HG03342 (cell line): ENCODE results near the gene TK2.

Source experiments
- ATAC-seq: cut with Tn5 transposase; IDR thresholded peaks from one replicate; pipeline ENCODE4 v1.9.1; 2021; ENCODE audit warnings: mild to moderate bottlenecking, moderate library complexity; ENCODE audit not compliant: unreplicated experiment

TK2 gene

DNA sequence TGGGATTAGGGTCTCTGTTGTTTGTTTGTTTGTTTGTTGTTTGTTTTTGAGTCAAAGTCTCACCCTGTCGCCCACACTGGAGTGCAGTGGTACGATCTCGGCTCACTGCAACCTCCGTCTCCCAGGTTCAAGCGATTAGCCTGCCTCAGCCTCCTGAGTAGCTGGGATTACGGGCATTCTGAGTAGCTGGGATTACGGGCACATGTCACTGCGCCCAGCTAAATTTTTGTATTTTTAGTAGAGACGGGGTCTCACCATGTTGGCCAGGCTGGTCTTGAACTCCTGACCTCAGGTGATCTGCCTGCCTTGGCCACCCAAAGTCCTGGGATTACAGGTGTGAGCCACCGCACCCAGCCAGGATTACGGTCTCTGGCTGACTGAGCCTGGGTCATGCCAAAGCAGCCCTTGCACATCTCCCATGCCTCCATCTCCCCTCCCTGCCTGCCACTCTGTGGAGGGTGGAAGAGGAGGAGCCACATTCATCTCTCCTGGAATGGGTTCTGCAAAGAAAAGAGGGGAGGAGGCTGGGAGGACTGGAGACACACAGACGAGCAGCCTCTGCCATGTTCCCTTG is 63.6 kb downstream of the TK2 start:
- no peak for ATAC-seq

DNA sequence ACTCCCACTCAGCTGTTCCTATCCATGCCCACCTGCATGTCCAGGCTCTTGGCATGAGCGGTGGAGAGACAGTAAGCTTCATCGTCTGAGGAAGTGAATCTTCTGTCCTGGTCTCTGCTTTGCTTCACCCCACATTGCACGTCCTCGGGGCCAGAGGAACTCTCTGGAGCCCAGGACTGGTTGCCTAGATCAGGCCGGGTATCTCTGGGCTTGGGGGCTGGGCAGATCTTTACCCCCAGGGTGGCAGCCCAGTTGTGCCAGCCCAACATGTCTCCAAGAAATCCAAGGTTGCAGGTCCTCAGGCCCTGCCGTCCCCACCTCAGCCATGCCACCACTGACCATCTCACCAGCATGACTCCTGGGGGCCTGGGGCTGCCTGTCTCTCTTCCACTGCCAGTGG is 64.5 kb downstream of the TK2 start:
- no peak for ATAC-seq

DNA sequence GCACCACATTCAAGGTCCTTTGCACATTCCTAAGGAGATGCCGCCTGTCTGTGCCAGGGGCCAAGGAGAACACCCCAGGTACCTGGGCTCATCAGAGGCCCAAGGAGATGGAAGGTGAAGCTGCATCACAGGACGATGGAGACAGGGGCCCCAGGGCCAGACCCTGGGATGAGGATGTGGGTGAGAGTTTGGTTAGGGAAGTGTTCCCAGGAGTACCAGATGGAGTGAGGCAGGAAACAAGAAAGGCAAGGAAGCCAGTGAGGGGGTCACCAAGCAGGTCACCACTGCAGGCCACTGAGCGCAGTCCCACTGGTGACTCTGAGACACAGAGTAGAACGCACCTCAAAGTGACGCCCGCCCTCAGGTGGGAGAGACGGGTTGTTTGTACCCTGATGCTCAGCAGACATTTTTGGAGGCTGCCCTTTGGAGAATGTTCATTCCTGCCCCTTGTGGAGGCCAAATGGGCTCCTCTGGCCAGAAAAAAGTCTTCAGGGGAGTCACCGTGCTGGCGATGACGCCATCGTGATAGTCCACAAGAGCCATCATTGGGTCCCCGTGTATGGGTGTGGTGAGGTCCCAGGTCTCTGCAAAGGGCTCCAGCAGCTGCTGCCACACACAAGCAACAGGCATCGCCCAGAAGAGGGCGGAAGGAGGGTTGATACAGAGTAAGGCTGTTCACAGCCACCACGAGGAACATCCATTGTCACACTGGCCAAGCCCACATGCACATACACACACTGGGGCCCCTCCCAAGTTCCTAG is 65.3 kb downstream of the TK2 start:
- ATAC-seq, result no peak

DNA sequence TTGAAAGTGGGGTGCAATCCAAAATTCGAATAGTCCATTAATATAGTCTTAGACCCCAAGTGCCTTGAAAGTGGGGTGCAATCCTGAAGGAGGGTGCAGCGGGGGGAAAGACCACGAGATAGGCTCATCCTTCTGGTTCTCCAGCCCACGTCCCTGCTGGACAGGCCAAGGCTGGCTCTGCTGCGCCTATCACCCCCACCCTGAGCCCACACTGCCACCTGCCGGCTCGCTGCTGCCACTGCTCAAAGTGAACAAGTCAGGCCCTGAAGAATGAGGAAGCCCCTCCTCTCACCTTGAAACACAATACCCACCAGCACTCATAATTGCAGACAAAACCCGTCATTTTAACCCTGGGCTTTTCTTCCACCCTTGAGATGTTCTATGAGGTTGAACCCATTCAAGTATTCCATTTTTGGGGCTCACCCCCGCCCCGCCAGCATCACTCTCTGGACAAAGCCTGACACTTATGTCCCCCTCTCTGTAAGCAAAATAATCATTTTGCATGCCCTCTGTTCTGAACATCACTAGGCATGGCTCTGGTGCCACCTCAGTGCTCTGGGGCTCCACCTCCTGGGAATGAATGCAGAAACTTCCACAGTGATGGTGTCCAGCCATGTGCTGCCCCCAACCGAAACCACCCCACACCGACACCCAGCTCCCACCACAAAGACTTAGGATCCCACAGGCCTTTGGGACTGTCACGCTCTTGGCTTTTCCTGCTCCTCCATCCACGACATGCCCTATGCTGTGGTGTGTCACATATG is 66.1 kb downstream of the TK2 start:
- ATAC-seq, result peak; percentile 75

DNA sequence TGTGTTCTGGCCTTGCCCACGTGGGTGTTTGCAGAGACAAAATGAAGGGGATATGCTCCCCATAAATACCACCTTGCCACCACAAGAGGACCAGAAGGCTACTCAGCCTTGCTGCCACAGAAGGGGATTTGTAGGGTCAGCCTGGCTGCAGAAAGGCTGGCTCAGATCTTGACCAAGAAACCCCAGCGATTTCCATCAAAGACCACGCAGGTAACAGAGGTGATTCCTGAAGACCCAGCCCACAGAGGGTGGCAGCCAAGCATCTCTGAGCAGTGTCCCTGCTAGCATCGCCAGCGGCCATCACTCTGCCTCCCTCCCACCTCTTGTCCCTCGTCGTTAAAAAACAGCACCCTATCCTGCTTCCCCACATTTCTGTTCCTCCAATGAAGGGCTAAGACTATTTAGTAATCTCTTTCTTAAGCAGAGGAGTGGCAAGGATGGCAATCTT is 68.0 kb downstream of the TK2 start:
- no peak for ATAC-seq

DNA sequence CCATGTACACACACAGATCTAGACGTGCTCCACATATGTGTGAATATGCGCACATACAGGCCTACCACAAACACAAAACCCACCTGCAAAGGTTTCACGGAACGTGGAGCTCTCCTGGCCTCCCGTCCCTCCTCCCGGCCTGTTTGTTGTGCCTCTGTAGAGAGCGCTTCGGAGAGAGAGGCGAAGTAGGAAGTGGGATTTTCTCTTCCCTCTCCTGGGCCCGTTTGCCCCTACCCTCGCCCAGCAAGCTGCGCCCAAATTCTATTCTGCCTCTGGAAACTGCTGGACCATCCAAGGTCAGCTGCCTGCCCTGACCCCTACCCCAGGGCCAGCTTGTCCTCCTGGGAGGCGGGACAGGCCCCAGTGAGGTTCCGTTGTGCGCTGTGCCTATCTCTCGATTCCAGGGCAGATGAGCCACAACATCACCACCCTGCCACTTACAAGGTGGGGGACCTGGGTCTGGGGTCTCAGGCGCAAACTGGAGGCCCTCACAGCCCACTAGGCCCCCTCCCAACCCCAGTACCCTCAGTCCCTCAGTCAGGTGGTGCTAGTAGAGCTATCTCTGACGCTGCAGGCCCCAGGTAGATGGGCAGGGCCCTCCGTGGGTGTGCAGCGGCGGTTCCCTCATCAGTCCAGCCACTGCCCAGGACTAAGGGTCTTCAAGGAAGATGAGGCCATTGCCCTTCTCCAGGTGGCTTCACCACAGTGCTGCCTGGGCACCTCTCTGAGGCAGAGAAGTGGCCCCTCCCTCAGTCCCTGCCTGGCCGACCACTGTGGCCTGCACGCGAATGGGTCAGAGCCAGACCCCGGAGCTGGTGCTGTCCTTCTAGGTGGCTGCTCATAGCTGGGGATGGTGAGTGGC is 68.6 kb downstream of the TK2 start:
- no peak for ATAC-seq

DNA sequence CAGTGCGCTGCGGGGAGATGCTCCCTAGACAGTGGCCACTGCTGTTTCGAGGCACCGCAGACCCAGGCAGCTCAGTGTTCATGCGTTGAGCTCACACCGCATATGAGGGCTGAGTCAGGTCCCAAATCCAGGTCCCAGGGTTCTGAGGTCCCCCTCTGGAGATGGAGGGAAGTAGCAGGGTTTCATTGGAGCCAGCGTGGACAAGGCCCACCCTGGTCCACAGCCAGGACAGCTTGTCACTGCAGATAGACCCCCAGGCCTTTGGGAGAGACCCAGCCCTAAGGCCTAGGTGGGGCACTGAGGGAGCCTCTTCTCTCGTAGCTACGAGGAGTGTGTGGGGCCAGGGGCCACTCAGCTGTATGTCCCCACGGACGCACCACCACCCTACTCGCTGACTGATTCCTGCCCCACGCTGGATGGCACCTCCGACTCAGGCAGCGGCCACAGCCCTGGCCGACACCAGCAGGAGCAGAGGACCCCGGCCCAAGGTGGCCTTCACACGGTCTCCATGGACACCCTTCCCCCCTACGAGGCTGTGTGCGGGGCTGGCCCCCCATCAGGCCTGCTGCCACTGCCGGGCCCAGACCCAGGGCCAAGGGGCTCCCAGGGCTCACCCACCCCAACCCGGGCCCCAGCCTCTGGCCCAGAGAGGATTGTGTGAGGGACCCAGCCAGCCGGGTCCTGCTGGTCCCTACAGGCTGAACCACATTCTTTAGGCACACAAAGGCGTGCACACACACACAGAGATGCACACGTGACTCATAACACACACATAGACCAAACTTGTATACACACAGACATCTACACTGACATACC is 69.4 kb downstream of the TK2 start:
- ATAC-seq, result no peak

DNA sequence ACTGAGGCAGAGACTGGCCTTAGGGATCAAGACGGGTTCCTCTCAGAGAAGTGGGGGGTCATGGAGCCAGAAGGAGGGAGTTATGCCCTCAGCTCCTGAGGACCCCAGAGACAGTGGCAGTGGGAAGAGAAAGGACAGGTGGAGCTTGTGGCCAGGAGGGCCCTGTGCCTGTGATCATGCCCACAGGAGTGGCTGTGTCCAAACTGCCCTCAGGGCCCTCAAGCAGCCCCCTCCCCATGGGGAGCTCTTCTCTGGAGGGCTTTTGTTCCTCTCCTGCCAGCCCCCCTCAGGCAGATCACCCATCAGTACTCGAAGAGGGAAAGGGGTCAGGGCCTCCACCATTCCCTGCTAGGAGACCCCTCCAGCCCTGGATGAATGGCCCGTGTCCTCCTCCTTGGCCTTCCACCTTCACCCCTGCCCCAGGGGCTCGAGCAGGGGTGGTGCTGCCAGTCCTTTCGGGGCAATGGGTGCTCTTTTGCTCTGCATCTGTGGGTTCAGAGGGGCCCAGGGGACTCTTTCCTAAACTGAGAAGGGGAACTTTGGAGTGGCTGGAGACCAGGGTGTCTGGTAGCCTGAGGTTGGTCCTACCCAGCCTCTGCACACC is 70.2 kb downstream of the TK2 start:
- ATAC-seq, result no peak

DNA sequence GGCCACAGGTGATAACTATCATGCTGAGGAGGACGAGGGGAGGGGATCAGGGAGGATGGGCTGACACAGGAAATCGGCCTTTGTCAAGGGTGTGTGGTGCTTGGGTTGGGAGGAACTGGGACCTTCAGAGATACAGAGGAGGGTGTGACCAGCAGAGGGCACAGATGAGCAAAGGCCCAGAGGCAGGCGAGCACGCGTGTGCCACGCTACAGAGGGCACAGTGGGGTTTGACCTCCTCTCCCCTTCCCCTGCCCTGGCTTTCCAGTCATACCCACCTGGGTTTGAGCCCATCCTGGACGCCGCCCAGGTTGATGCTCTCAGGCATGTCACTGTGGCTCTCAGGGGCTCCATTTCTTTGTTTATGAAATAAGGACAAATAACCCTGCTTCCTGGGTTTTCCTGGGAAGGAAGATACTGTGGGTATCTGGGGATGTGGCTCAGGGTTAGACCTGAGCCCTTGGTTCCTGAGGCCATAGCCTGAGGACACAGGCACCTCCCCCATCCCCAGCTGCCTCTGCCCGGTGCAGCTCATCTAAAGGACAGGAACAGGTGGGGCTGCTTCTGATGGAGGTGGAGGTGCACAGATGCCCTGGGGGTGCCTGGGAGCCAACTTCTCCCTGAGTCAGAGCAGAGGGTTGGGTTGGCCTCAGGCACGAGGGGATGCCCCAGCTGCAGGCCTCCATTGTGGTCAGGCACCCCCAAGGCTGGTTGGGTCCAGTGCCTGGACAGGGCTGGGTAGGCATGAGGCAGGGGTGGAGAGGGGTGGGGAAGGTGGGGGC is 71.0 kb downstream of the TK2 start:
- no peak for ATAC-seq

DNA sequence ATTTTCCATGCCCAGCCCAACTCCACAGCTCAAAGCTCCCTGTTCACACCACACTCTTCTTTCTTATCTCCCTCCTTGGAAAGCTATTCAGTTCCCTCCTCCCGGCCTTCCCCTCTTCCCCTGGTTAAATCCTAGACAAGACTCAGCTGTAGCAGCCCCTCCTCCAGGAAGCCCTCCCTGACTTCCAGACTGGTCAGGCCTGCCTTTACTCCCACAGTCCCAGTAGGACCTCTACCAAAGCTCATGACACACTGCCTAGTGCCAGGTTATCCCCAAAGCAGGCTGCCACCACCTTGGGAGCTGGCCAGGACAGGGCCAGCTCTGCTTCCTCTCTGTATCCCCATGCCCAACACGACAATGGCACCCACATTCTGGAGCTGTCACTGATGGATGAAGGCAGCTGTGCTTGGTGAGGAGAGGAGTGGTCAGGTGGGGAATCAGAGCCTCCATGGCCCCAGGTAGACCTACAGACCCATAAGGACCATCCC is 72.8 kb downstream of the TK2 start:
- no peak for ATAC-seq

DNA sequence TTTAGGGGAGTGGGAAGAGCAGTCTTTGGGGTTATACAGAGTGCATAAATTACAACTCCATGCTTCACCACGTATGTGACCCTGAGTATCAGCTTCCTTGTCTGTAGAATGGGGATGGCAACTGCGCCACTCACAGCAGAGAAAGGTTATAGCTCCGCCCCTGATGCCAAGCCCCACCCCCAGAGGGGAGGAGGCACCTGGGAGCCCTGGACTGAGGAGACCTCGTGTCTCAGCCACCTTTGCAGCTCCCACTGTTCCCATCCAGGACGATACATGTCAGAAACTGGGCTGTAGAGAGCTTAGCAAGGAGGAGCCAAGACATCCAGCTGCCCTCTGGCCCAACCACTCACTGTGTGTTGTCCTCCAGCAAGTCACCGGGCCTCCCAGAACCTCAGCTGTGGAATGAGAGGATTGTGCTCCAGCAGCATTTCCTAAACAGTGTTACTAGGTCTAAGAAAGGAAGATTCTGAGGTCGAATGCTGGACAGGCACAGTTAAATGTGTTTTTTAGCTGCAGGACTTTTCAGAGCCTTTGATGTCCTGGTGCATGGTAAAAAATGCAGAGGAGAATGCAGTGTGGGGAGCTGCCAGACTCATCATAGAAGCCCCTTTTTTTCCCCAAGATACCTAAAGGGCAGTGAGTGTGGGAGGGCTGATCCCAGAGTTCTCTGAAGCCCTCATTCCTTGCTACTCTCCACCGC is 73.4 kb downstream of the TK2 start:
- ATAC-seq, result peak; percentile 45

DNA sequence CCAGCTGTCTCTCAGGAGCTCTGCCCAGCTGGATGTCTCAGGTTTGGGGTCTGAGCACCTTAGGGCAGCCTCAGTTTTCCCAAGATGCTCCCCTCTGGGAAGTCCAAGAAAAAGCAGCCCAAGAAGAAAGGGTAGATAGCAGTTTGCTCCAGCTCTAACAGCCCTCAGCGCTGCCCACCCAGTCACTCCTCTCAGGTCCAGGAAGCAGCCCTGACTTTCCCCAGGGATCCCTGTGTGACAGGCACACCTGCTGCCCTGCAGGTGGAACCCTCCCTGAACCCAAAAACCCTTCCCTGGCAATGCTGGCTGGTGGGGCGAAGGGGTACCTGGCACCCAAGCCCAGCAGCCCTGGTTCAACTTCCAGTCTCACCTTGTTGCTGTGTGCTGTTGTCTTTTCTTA is 74.7 kb downstream of the TK2 start:
- no peak for ATAC-seq

DNA sequence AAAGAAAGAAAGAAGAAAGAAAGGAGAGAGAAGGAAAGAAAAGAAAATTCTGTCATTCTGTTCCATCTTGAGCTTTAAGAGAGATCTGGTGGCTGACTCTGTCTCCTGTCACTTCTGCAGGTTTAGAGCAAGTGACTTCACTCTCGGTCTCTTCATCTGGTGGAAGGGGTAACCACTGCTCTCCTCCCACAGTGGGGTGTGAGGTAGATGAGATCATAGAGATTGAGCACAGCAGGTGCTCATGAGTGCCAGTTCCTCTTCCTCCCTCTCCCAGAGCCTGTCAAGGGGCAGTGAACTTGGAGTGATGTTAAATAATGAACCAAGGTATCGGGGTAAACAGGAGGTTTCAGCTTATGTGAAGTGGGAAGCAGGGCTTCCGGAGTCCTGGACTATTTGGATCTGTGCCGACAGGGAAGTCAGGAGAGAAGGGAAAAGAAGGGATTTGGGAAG is 75.1 kb downstream of the TK2 start:
- ATAC-seq, result peak; percentile 84

DNA sequence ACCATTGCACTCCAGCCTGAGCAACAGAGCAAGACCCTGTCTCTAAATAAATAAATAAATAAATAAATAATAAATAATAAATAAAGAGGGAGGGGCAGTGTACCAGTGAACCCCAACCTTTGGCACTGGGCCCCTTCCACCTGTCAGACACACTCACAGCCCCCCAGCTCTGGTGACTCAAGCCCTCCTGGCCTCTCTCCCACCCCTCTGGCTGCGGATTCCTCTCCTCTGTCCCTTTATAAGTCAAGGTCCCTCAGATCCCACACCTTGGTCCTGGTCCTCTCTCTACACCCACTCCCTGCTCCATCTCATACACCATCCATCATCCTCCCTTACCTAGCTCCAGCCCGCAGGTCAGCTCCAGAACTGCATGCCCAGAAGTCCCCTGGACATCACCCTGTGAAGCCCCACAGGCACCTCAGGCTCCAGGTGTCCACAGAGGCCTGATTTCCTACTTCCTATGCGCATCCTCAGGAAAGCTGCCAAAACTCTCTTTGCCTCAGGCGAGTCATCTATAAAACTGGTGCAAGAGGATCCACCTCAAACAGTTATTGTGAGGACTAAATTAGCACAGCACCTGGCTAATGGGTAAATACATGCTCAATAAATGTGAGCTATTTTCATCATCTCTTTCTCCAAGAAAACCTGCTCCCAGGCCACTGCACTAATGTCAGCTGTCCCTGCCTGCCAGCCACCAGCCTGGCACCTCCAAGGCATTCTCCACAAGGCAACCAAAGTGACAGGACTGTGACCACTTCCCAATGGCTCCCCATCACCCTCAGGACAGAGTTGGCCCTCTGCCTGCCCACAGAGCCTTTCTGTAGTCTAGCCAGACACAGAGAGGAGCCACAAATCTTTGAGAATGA is 76.0 kb downstream of the TK2 start:
- ATAC-seq, result no peak

DNA sequence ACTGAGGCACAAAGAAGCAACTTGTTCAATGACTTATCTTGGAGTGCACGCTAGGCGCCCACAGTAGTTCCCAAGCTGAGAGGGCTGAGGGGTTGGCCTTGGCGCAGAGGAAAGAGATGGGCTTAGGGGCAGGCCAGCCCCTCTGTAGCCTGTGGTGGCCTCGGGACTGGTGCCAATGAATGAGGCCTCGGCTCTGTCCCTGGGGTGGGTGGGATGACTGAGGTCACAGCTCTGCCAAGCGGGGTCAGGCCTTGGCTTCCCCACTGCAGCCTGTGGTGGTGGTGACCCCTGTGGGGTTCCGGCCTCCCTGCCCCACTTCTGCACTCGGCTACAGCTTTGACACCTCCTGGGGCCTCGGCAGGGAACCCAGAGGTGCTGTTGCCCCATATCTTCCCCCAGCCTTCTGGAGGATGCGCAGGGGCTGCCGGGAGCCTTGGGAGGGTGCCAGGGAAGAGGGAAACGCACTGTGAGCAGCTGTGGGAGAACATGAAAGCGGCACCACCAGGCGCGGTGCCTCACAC is 76.8 kb downstream of the TK2 start:
- ATAC-seq, result no peak

DNA sequence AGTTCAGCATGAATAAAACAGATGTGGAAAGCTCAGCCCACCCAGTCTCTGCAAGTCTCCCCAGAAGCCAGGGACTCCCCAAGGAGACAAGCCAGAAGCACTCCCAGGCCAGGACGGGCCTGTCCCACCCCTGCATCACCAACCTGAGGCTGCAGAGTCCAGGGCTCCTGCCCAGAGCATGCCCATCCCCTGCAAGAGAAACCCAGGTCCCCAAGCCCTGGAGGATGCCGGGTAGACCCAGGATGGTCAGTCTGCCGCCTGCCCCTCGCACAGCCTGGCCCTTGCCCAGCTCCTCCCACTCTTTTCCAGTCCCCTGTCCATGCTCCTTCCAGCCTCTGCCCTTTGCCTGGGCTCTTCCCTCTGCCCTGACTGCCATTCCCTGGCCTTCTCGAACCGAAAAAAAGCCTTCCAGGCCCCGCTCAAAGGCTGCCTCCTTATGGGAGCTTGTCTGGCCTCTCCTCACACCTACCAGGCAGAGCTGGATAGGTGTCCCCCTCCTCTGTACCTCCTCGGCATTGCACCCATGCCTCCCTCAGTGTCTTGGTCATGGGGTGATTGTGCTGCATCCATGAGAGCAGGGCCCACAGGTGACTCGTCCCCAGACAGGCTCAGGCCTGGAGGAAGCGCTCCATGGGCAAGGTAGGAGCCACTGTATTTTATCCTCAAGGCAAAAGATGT is 78.1 kb downstream of the TK2 start:
- ATAC-seq, result no peak
